ENCODE data around the gene SYT1. TPM values are rescaled to one million over a fixed set of nuclear protein-coding genes. Genes with fewer than 3 reads are reported as not detected.
"Not testable (repeated sequence)": the region's sequence is repeated elsewhere in the genome, so short reads cannot be mapped to it uniquely, and the experiment has no call there.

SYT1 gene
- polyA plus RNA-seq, 1 experiment = 6.8 TPM

DNA sequence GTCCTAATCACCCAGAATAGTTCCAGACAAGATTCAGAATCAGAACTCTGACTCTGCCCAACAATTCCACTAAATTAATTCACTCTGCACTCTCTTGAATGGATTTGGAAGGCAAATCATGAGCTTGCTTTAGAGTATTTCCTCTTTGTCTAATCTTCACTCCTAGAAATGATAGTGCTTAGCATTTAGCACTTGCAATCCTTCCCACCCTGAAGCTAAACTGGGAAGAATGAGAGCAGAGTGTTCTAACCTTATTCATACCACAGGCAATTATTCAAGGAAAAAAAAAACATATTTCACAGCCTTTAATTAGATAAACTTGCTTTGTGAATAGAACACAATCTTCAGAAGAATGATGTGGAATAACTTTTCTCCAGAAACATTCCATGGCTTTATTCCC, 561.5 kb downstream of the SYT1 start:
- TF ChIP-seq, protein P1, sequence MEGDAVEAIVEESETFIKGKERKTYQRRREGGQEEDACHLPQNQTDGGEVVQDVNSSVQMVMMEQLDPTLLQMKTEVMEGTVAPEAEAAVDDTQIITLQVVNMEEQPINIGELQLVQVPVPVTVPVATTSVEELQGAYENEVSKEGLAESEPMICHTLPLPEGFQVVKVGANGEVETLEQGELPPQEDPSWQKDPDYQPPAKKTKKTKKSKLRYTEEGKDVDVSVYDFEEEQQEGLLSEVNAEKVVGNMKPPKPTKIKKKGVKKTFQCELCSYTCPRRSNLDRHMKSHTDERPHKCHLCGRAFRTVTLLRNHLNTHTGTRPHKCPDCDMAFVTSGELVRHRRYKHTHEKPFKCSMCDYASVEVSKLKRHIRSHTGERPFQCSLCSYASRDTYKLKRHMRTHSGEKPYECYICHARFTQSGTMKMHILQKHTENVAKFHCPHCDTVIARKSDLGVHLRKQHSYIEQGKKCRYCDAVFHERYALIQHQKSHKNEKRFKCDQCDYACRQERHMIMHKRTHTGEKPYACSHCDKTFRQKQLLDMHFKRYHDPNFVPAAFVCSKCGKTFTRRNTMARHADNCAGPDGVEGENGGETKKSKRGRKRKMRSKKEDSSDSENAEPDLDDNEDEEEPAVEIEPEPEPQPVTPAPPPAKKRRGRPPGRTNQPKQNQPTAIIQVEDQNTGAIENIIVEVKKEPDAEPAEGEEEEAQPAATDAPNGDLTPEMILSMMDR (IDR thresholded peaks at IDR 0.05; ENCODE audit: low read depth, low read length) = no peak
- POLR2A ChIA-PET = interaction anchor here (0.7 kb wide), 1 partner anchor 134 kb away, joined by 4 read pairs; no protein-coding TSS in a partner anchor
- no peaks in the 10 kb centered on the region for H3K27me3 ChIP-seq (ENCODE audit: control insufficient read depth, insufficient read depth, low read length)
- H3K9me3 ChIP-seq (ENCODE audit: control insufficient read depth, insufficient read depth, low read length) = no peaks in the 10 kb centered on the region
- DNase-seq (ENCODE audit: low read depth, low spot score) = no peak
- no peak overlapping the region for H3K27ac ChIP-seq (ENCODE audit: low read depth, low read length)
- no peak overlapping the region for H3K4me3 ChIP-seq (ENCODE audit: low read depth, low read length)
- CTCF ChIA-PET = interaction anchor here (1.2 to 1.3 kb wide), 2 partner anchors 11 to 844 kb away, joined by 3 to 4 read pairs; no protein-coding TSS in a partner anchor

DNA sequence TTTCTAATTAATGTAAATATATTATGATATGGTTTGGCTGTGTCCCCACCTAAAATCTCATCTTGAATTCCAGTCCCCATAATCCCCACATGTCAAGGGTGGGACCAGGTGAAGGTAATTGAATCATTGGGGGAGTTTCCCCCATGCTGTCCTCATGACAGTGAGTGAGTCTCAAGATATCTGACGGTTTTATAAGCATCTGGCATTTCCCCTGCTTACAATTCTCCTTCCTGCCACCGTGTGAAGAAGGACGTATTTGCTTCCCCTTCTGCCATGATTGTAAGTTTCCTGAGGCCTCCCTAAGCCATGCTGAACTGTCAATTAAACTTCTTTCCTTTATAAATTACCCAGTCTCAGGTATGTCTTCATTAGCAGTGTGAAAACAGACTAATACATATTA, 562.2 kb downstream of the SYT1 start:
- H3K9me3 ChIP-seq (ENCODE audit: control insufficient read depth, insufficient read depth, low read length); DNase-seq (ENCODE audit: low read depth, low spot score); H3K4me3 ChIP-seq (ENCODE audit: low read depth, low read length); H3K27me3 ChIP-seq (ENCODE audit: control insufficient read depth, insufficient read depth, low read length); POLR2A ChIA-PET; H3K27ac ChIP-seq (ENCODE audit: low read depth, low read length): not testable (repeated sequence)
- CTCF ChIA-PET = interaction anchor here (1.2 kb wide), 1 partner anchor 843 kb away, joined by 4 read pairs; no protein-coding TSS in a partner anchor

DNA sequence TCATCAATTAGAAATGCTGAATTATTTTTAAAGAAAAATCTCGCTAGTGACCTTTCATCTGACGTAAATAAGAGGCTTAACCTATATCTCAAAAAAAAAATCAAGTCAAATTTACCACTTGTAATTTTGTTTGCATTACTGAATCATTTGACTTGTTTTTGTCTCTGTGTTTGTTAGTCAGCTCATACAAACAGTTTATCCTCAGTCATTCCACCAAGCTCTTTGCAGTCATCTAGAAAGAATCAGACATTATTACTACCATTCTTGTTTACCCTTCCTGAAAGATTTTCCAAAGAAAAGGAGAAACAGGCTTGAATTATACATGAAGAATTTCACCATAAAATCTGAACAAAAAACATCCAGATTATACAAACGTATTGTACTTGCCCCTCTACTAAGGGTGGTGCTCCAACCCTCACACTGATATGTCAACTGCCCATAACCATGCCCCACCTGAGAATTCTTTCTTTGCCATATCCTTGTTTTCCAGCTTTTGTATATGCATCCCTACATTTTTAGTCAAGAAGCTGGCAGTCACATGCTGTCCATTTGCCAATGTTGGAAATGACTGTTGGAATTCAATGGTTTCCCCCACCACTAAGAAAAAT, 569.0 kb downstream of the SYT1 start:
- Histone ChIP-seq H3K27ac (ENCODE audit: low read depth, low read length) (no peak overlapping the region), H3K27me3 (ENCODE audit: control insufficient read depth, insufficient read depth, low read length) (no peaks in the 10 kb centered on the region), H3K9me3 (ENCODE audit: control insufficient read depth, insufficient read depth, low read length) (no peaks in the 10 kb centered on the region), H3K4me3 (ENCODE audit: low read depth, low read length) (no peak overlapping the region)
- ChIA-PET CTCF (interaction anchor here (0.7 to 0.9 kb wide), 2 partner anchors 14 to 1075 kb away, joined by 3 to 4 read pairs; no protein-coding TSS in a partner anchor), POLR2A (no interaction called here)
- DNase-seq (ENCODE audit: low read depth, low spot score) = no peak
- TF ChIP-seq, protein P1 (IDR thresholded peaks at IDR 0.05; ENCODE audit: low read depth, low read length) = no peak

DNA sequence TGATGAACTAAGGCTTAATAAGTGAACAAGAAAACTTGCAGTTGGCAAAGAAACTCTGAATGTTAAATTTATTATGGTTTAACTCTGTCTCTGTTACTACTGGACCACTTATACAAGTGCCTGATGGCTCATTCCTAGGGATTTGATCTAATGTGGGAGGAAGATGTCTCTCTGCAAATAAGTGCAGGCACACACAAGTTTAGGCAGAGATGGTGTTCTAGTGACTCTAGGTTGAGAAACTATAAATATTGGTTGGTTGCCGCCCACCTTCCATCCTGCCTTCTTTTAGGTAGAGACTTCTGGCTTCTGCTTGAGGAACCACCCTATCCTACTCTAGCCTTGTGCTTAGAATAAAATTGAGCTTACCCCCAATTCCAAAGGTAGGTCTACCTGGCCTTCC, 570.0 kb downstream of the SYT1 start:
- DNase-seq (ENCODE audit: low read depth, low spot score) = no peak
- Histone ChIP-seq H3K4me3 (ENCODE audit: low read depth, low read length) (no peak overlapping the region), H3K27ac (ENCODE audit: low read depth, low read length) (no peak overlapping the region), H3K9me3 (ENCODE audit: control insufficient read depth, insufficient read depth, low read length) (no peaks in the 10 kb centered on the region), H3K27me3 (ENCODE audit: control insufficient read depth, insufficient read depth, low read length) (no peaks in the 10 kb centered on the region)
- POLR2A ChIA-PET = no interaction called here
- CTCF ChIA-PET = interaction anchor here (1.0 kb wide), 1 partner anchor 15 kb away, joined by 3 read pairs; no protein-coding TSS in a partner anchor
- TF ChIP-seq, protein P1 (IDR thresholded peaks at IDR 0.05; ENCODE audit: low read depth, low read length) = no peak

DNA sequence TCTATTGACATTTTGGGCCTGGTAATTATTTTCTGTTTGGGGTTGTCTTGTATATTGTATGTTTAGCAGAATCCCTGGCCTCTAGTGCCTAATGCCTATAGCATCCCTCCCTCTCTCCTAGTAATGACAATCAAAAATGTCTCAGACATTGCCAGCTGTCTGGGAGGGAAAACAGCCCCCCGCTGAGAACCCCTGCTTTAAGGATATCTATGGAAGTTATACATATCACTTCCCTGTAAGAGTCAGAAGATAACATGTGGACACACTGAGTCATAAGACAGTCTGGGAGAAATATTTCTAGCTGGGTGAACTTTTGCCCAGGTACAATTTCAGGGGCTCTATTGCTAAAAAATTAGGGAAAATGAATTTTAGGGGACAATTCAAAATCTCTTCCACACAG, 571.2 kb downstream of the SYT1 start:
- Histone ChIP-seq H3K4me3 (ENCODE audit: low read depth, low read length) (no peak overlapping the region), H3K9me3 (ENCODE audit: control insufficient read depth, insufficient read depth, low read length) (no peaks in the 10 kb centered on the region), H3K27me3 (ENCODE audit: control insufficient read depth, insufficient read depth, low read length) (no peaks in the 10 kb centered on the region), H3K27ac (ENCODE audit: low read depth, low read length) (no peak overlapping the region)
- CTCF ChIA-PET = interaction anchor here (1.0 to 1.6 kb wide), 3 partner anchors 10 to 113 kb away, joined by 3 to 6 read pairs (median 3); no protein-coding TSS in a partner anchor
- DNase-seq (ENCODE audit: low read depth, low spot score) = no peak
- POLR2A ChIA-PET = no interaction called here
- TF ChIP-seq, protein P1 (IDR thresholded peaks at IDR 0.05; ENCODE audit: low read depth, low read length) = no peak
